OCI-LY7 (cell line): ENCODE data around the gene KCNC1.

Experiments used
- EZH2phosphoT487 ChIP-seq: fragments of 200-600 bp; sonication (generic); IDR thresholded peaks from 2 replicates; pipeline ENCODE4 v1.6.1; 2018; ENCODE audit warnings: low read depth, borderline replicate concordance, mild to moderate bottlenecking, mixed run types, antibody characterized with exemption, low read length, moderate library complexity, mixed read lengths
- TF ChIP-seq, protein P1 (sequence below): fragments of 200-600 bp; sonication (generic); conservative IDR thresholded peaks from 2 replicates; pipeline ENCODE4 v1.5.1; 2014; ENCODE audit warnings: mild to moderate bottlenecking, antibody characterized with exemption, low read length, moderate library complexity, mixed read lengths

DNA sequence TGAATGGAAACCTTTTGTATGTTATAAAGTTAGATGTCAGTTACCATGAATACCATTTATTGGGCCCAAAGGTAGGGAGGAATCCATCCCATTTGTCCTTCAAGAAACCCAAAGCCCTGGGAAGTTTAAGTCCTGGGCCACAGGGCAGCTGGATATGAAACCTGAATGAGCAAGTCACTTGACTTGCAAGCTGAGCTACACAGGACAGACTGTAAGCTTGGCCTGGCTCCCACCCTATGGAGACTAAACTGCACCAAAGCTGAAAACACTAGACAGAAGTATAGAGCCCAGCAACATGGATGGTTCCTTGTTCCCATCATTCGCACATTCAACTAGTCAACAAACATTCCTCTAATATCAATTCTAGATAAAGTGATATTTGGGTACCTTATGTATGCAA is 71.3 kb downstream of the KCNC1 start:
- no peak for TF ChIP-seq EZH2phosphoT487
- TF ChIP-seq, protein P1, sequence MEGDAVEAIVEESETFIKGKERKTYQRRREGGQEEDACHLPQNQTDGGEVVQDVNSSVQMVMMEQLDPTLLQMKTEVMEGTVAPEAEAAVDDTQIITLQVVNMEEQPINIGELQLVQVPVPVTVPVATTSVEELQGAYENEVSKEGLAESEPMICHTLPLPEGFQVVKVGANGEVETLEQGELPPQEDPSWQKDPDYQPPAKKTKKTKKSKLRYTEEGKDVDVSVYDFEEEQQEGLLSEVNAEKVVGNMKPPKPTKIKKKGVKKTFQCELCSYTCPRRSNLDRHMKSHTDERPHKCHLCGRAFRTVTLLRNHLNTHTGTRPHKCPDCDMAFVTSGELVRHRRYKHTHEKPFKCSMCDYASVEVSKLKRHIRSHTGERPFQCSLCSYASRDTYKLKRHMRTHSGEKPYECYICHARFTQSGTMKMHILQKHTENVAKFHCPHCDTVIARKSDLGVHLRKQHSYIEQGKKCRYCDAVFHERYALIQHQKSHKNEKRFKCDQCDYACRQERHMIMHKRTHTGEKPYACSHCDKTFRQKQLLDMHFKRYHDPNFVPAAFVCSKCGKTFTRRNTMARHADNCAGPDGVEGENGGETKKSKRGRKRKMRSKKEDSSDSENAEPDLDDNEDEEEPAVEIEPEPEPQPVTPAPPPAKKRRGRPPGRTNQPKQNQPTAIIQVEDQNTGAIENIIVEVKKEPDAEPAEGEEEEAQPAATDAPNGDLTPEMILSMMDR, result no peak
